Left forelimb (tissue), 1 donor: ENCODE results near the gene BCAS1.

Source experiments
- DNase-seq: peaks from one replicate; pipeline ENCODE4 v3.0.0-alpha.2; 2018; ENCODE audit warnings: low spot score

Gene BCAS1

DNA sequence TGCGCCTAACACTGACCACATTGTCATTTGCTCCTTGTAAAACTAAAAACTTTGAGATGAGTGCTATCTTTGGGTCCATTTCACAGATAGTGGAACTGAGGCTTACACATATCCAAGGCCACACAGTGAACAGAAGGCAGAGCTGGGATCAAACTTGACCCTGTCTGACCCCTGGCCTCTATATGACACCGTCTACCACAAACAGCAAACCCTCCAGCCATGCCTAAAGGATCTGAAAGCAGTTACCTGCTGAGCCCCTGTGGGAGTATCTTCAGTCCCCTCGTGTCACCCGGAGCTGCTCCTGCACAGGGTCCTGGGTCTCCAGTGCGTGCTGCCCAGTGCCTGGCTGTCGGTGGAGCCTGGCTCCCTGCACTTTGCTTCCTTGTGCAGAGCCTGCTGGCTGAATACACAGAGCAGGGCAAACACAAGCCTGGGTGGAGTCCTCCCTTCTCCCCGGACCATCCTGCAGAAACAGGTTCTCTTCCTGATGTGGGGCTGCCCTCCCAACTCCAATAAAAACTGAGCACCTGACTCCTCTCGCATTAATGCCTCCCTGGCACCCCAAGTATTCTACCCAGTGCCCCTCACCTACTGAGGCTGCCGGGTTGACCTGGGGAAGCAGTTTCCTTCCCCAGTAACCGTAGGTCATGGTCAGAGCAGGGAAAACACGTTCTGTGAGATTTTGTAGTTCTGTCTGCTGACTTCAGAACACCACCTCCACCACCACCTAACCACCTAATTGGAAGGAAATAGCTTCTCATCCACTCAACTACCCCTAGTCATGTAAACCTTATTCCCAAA, at the start of gene BCAS1:
Gene BCAS1, minus strand, starts transcription at position 408 of the 801 bp plus-strand sequence. CDS start 11,876 bp downstream, outside the sequence.
- no peak for DNase-seq

DNA sequence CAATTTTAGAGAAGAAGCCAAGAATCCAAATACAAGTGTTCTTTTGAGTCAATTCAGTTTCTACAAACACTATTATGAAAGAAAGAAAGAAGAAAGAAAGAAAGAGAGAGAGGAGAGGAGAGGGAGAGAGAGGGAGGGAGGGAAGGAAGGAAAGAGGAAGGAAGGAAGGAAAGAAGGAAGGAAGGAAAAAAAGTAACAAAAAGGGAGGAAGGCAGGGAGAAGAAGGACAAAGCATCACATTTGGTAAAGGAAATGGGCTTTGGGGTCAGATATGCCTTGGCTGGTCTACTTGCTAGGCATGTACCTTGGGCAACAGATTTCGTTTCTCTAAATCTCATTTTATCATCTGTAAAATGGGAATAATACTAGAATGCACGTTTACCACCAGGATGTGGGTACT, 49.4 kb upstream of the BCAS1 start:
- DNase-seq, result no peak

DNA sequence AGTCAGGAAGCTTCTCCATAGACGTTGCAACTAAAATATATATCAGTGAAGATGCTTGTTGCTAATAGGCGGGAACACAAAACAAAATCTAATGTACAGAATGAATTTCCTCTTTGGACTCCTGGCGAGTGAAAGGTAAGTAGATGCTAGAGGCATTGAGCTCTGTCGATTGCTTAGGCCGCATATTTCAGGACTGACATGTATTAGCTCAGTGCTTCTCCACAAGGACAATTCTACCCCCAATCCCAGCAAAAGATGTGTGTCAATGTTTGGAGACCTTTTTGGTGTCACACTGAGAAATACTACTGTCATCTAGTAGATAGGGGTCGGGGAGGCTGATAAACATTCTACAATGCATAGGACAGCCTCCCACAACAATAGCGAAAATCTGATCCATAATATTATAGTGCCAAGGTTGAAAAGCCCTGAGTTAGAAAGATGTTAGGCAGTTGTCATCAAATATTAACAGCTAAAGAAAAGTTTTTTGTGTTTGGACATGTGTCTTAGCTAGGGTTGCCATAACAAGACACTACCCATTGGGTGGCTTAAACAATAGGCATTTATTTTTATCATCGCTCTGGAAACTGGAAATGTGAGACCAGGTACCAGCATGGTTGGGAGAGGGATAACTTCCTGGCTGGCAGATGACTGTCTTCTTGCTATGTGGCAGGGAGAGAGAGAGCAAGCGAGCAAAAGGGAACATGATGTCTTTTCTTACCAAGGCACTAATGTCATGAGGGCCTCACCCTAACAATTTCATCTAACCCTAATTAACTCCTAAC, 48.0 kb upstream of the BCAS1 start:
- no peak for DNase-seq

DNA sequence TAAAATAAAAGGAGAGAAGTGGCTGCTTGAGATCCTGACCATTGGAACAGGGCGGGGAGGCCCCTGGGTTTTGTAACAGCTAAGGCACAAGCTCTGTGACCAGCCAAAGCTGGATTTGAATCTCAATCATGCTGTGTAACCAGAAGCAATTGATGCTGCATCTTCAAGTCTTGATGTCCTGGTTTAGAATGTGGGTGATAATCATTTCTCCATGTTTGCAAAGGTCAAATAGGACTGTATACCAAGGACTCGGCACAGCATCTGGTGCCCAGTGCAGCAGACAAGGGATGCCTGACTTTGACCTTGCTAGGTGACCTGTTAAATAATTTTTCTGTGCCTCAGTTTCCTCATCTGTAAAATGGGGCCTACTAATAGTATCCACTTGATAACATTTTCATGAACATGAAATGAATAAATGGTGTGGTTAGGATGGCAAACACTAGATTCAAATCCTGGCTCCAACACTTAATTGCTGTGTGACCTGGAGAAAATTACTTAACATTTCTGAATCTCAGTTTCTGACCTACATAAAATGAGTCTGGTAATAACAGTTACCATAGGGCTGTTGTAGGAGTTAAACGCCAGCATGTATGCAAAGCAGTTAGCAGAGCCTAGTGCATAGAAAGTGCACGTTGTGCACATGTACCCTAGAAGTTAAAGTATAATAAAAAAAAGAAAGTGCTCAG, 46.3 kb upstream of the BCAS1 start:
- no peak for DNase-seq

DNA sequence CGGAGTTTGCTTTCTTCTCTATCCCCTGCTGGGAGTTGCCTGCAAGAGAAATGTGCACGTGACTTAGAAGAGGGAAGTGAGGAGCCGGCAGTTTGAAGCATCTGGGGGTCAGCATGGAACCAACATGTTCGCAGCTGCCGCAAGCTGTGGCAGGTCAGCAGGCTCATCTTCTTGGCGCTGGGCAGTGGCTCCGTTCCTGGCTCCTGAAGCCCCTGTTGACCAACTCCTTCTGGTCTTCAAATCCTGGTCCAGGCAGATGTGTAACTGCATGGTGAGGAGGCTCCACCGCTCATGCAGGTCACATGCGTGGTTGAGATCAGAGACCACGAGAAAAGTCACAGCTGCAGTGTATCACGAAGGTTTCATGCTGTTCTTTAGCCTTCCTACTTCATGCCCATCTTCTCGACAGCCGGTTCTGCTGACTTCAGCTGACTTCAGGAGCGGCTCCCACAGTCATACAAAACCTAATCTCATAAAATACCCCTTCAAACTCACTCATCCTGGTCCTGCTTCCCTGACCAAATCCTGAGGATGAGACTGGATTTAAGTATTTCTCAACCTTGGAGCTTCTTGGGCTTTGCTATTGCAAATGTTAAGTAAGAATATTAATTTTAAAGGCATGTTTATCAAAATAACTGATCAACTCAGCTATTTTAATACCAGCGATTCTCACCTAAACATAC, 44.9 kb upstream of the BCAS1 start:
- DNase-seq, result no peak

DNA sequence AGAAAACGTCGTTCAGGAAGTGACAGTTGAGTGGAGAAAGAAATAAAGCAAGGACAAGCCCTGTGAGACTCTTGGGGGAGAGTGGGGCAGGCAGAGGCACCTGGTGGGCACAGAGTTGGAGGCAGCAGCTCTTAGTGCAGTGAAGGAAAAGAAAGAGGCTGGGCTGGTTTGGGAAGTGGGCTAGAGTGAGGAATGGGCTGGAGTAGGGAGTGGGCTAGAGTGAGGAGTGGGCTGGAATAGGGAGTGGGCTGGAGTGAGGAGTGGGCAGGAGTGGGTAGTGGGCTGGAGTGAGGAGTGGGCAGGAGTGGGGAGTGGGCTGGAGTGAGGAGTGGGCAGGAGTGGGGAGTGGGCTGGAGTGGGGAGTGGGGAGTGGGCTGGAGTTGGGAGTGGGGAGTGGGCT, 43.7 kb upstream of the BCAS1 start:
- DNase-seq, result no peak

DNA sequence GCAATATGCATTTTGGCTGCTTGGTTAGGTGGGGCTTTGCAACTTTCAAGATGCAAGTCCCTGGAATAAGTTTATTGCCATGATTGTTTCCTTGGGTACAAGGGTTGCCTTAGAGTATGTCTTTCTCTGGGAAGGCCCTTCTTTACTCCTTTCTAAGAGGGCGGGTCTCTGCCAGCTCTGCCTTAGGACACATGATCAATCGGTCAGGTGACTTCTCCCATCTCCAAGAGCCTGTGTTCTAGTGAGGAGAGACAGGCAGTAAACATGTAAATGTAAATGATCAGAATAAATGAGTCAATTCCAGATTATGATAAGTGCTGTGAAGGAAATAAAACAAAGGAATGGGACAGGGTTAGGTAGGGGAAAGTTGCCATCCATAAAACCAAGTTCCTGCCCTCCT, 43.2 kb upstream of the BCAS1 start:
- DNase-seq, result no peak

DNA sequence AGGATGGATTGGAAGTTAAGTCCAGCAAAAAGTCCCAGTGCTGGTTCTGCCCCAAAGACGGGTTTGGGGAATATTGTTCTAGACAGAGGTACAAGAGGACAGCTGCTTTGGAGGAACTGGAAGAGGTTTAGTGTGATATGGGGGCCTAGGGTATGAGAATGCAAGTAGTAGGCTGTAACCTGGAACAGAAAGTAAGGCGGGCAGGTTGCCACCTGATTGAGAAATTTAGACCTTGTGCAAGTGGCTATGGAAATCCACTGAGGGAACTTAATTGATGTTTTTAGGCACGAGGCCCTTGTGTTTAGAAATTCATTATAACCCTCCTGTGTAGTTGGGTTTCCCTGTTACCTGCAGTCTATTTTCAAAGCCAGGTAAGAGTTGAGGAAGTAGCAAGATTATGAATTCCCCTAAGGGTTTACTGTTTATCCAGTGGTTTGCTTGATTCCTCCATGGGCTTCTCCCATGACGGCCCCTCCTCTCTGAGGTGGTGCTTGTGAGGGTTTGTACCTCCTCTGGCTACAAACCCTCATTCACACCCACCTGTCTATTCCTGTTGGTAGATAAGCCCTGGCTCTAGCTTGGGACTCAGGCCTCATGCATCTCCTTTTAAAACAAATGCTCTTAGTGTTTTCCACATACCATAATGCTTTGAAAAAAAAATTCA, 42.0 kb upstream of the BCAS1 start:
- DNase-seq, result no peak

- DNase-seq, result no peak
These were observed 41.1 kb upstream of the BCAS1 start for GRCh38 chr20:54111460-54111859.

DNA sequence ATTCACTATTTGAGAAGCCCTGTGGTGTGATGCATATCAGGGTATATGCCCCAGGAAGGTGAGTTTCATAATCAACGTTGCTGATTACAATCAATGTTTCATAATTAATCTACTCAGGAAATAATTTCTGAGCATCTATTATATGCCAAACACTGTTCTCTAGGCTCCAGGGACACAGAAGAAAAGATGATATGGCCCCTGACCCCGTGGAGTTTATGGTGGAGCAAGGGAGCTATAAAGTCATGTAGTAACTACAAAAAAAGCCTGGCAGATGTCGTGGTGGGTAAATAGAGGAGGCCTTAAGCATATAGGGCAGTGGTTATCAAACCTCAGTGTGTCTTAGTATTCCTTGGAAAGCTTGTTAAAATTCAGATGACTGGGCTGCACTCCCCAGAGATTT, 40.1 kb upstream of the BCAS1 start:
- DNase-seq, result no peak

DNA sequence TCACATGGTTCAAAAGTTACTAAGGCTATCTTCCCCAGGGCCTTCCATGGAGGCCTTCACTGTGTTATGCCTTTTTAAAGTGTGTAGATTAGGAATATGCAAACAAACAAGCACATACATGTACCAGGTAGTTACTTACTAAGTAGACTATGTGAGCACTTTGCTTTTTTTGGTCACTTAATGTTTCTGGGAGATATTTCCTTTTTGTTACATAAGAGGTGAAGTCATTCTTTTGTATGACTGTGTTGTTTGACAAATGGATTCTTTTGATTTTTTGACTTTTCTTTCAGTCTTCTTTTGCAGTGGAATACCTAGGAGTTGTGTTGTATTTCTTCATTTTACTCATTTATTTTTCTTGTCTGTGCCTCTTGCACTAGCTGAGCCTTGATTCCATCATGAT, 39.6 kb upstream of the BCAS1 start:
- DNase-seq, result no peak

GRCh38 chr20:54108817-54109216, 38.4 kb upstream of the BCAS1 start:
- no peak for DNase-seq

DNA sequence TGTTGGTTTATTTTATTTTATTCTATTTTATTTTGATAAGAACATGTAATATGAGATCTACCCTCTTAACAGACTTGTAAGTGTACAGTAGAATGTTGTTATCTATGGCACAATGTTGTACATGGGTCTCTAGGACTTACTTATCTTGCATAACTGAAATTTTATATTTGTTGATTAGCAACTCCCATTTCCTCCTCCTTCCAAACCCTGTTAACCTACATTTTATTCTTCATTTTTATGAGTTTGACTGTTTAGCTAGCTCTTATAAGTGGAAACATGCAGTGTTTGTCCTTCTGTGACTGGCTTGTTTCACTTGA, 37.9 kb upstream of the BCAS1 start:
- no peak for DNase-seq

GRCh38 chr20:54107600-54108325, 37.4 kb upstream of the BCAS1 start:
- no peak for DNase-seq

DNA sequence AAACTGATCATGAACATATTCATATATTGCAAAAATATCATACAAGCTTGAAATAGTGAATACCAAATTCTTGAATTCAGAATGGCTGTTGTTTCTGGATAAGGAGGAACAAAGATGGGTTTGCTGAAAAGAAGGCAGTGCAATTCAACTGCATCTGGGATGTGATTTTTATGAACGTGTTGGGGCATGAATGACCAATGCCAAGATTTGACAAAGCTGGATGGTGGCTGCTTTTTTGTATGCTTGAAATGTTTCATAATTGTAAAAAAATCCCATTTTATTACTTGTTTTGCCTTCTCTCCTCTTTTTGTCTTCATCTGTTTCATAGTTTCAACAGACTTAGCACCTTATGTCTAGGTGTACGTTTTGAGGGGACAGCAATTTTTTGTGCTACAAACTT, 36.8 kb upstream of the BCAS1 start:
- no peak for DNase-seq

DNA sequence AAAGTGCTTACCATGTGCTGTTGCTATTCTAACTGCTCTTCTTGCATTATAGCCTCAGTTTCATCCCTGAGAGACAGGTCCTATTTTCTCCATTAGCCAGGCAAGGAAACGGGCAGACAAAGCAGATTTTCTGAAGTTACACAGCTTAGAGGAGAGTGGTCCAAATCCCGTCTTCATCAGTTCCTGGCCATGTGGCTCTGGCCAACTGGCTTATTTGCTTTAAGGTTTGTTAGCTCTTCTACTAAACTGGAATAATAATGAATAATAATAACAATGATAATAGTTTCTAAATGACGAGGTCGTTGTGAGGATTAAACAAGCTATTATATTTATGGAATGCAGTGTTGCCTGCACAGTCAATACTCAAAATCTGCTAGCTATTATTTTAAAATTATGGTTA, 35.8 kb upstream of the BCAS1 start:
- no peak for DNase-seq

DNA sequence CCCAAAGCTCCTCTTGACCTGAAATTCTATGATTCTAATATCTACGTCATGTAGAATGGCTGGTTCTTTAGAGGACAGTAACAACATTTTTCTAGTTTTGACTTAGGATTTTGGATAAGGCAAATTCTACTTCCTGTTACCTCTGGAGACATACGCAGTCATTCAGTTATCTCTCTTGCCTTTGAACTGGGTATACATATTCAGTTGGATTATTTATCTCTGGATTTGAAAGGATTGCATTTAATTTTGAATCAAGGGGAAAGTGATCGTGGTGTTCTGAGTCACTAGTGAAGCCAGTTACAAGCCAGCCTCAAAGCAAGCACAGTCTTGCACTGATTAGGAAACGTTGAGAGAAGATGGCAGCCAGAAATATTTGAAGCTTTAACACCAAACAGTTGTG, 35.3 kb upstream of the BCAS1 start:
- DNase-seq, result no peak

GRCh38 chr20:54104781-54105180, 34.4 kb upstream of the BCAS1 start:
- no peak for DNase-seq

GRCh38 chr20:54103762-54104600, 33.6 kb upstream of the BCAS1 start:
- no peak for DNase-seq

DNA sequence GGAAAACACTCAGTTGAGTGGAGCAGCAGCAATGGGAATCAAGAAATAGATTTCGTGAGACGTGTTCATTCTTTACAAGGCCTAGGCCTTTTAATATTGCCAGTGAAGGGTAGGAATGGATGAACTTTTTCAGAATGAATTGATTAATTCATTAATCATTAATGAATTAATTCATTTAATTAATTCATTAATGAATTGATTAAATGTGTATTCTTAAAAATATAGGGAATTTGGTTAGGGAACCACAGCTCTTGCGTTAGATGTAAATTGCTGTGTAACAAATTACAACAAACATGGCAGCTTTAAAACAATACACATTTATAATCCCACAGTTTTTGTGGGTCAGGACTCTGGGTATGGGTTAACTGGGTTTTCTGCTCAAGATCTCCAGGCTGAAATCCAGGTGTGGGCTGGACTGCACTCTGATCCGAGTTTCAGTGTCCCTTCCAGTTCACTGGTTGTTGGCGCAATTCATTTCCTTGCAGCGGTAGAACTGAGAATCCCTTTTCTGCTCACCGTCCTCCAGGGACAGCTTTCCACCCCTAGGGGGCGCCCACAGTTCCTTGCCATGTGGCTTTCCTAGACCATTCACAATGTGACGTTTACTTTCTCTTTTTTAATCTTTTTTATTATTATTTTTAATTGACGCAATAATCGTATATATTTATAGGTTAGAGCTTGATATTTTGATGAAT, 32.8 kb upstream of the BCAS1 start:
- DNase-seq, result no peak
